ENCODE results near the gene PKP1.

GRCh38 chr1:201359031-201359872 lies 75.9 kb downstream of the PKP1 start:
- TF ChIP-seq CTCF (conservative IDR thresholded peaks at IDR 0.05) (no peak), EZH2 (IDR thresholded peaks at IDR 0.05; ENCODE audit: low read depth) (no peak)
